ENCODE results near the gene RIPOR1. TPM values are rescaled to one million over a fixed set of nuclear protein-coding genes. Genes with fewer than 3 reads are reported as not detected.

RIPOR1 gene
- total RNA-seq, 1 experiment from 2014 or later: 59.0 TPM

GRCh38 chr16:67528870-67529581 lies 397 bp downstream of the RIPOR1 start:
- peaks cover 45% of the 10 kb centered on the region for H3K36me3 Mint-ChIP-seq (ENCODE audit: insufficient read depth, unreplicated experiment)
- peaks cover 21% of the 10 kb centered on the region for H3K27me3 Mint-ChIP-seq (ENCODE audit: unreplicated experiment)
- peak; percentile 65 for DNase-seq
- peak overlapping the region; percentile 76 for H3K27ac Mint-ChIP-seq (ENCODE audit: unreplicated experiment)
- no peak for TF ChIP-seq CTCF (IDR thresholded peaks at IDR 0.05; ENCODE audit: unreplicated experiment)
- peak overlapping the region; percentile 87 for H3K4me3 Mint-ChIP-seq (ENCODE audit: low read depth, unreplicated experiment)
- H3K9me3 Mint-ChIP-seq (ENCODE audit: low read depth, unreplicated experiment): no peaks in the 10 kb centered on the region
- no TSS peak for BruUV-seq (replicated peaks)
- intact Hi-C loops (cut with micrococcal nuclease; ENCODE audit: unreplicated experiment): no loop called here
- CTCF ChIA-PET: interaction anchor here (0.5 to 2.5 kb wide), 8 partner anchors 8 to 361 kb away, joined by 3 to 7 read pairs (median 6); partner anchors contain the start of genes ACD, ATP6V0D1, HSD11B2 and PARD6A
- H3K4me1 Mint-ChIP-seq (ENCODE audit: low read depth, unreplicated experiment): peaks cover 40% of the 10 kb centered on the region

GRCh38 chr16:67529582-67530012 lies 968 bp downstream of the RIPOR1 start:
- CTCF ChIA-PET: interaction anchor here (0.5 to 2.5 kb wide), 5 partner anchors 8 to 131 kb away, joined by 4 to 7 read pairs (median 6); partner anchors contain the start of genes ACD and PARD6A
- Mint-ChIP-seq H3K36me3 (ENCODE audit: insufficient read depth, unreplicated experiment) (peaks cover 45% of the 10 kb centered on the region), H3K4me1 (ENCODE audit: low read depth, unreplicated experiment) (peaks cover 40% of the 10 kb centered on the region), H3K4me3 (ENCODE audit: low read depth, unreplicated experiment) (peak overlapping the region; percentile 87), H3K27ac (ENCODE audit: unreplicated experiment) (peak overlapping the region; percentile 76), H3K9me3 (ENCODE audit: low read depth, unreplicated experiment) (no peaks in the 10 kb centered on the region), H3K27me3 (ENCODE audit: unreplicated experiment) (peaks cover 16% of the 10 kb centered on the region)
- no peak for TF ChIP-seq CTCF (IDR thresholded peaks at IDR 0.05; ENCODE audit: unreplicated experiment)
- no TSS peak for BruUV-seq (replicated peaks)
- intact Hi-C loops (cut with micrococcal nuclease; ENCODE audit: unreplicated experiment): no loop called here
- no peak for DNase-seq

GRCh38 chr16:67530013-67530939 lies 1.6 kb downstream of the RIPOR1 start:
- CTCF ChIA-PET: interaction anchor here (1.8 to 2.5 kb wide), 3 partner anchors 8 to 130 kb away, joined by 6 to 7 read pairs (median 7); partner anchors contain the start of genes ACD and PARD6A
- no TSS peak for BruUV-seq (replicated peaks)
- H3K4me1 Mint-ChIP-seq (ENCODE audit: low read depth, unreplicated experiment): peaks cover 44% of the 10 kb centered on the region

More at GRCh38 chr16:67530013-67530939, 1.6 kb downstream of the RIPOR1 start:
- Mint-ChIP-seq H3K36me3 (ENCODE audit: insufficient read depth, unreplicated experiment) (peaks cover 45% of the 10 kb centered on the region), H3K9me3 (ENCODE audit: low read depth, unreplicated experiment) (no peaks in the 10 kb centered on the region), H3K27ac (ENCODE audit: unreplicated experiment) (peak overlapping the region; percentile 76), H3K4me3 (ENCODE audit: low read depth, unreplicated experiment) (peak overlapping the region; percentile 87), H3K27me3 (ENCODE audit: unreplicated experiment) (peaks cover 9% of the 10 kb centered on the region)
- peak; percentile 73 for DNase-seq
- intact Hi-C loops (cut with micrococcal nuclease; ENCODE audit: unreplicated experiment): no loop called here
- TF ChIP-seq CTCF (IDR thresholded peaks at IDR 0.05; ENCODE audit: unreplicated experiment): no peak

All from Calu3 (cell line).